SU-DHL-6 (cell line): ENCODE data around the gene JMY.

ENCODE experiments used
- EZH2phosphoT487 ChIP-seq: fragments of 200-600 bp; sonication (generic), shearing (Covaris generic); conservative IDR thresholded peaks from 2 replicates; pipeline ENCODE4 v1.6.1; 2018; ENCODE audit warnings: mild to moderate bottlenecking, antibody characterized with exemption, low read length, moderate library complexity, mixed read lengths
- TF ChIP-seq, protein P1 (sequence below): fragments of 200-600 bp; sonication (generic); IDR thresholded peaks from one replicate; pipeline ENCODE4 v1.5.1; 2017; ENCODE audit warnings: antibody characterized with exemption, mild to moderate bottlenecking, low read length, moderate library complexity; ENCODE audit not compliant: insufficient read depth, poor library complexity, severe bottlenecking

DNA sequence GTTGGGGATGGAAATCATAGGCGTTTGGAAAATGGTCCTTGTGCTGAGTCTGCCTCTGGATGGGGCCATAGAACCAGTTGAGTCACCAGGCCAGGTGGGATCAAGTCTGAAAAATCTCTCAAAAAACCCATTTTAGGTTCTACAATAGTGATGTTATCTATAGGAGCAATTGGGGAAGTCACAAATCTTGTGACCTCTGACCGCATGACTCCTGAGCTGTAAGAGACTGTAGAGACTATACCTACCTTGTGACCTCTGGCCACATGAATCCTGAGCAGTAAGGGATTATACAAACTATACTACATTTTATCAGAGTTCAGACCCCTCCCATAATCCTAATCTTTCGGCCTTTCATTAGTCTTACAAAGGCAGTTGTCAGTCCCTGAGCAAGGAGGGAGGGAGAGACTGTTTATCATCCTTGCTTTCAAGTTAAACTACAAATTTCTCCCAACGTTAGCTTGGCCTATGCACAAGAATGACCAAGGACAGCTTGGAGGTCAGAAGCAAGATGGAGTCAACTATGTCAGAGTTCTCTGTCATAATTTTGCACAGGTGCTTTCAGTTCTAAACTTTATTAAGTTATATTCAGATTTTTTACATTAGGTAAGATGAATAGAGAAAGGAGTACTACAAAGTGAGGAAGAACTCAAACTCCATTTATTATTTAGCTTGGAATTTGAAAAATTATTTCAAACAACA, 11.5 kb upstream of the JMY start:
- TF ChIP-seq, protein P1, sequence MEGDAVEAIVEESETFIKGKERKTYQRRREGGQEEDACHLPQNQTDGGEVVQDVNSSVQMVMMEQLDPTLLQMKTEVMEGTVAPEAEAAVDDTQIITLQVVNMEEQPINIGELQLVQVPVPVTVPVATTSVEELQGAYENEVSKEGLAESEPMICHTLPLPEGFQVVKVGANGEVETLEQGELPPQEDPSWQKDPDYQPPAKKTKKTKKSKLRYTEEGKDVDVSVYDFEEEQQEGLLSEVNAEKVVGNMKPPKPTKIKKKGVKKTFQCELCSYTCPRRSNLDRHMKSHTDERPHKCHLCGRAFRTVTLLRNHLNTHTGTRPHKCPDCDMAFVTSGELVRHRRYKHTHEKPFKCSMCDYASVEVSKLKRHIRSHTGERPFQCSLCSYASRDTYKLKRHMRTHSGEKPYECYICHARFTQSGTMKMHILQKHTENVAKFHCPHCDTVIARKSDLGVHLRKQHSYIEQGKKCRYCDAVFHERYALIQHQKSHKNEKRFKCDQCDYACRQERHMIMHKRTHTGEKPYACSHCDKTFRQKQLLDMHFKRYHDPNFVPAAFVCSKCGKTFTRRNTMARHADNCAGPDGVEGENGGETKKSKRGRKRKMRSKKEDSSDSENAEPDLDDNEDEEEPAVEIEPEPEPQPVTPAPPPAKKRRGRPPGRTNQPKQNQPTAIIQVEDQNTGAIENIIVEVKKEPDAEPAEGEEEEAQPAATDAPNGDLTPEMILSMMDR = no peak
- TF ChIP-seq EZH2phosphoT487 = no peak
